ENCODE measurements around the gene NPEPL1. TPM values are rescaled to one million over a fixed set of nuclear protein-coding genes. Genes with fewer than 3 reads are reported as not detected.

NPEPL1 gene
- total RNA-seq, 2 experiments from 2014 or later: 37.8 to 41.3 TPM

DNA sequence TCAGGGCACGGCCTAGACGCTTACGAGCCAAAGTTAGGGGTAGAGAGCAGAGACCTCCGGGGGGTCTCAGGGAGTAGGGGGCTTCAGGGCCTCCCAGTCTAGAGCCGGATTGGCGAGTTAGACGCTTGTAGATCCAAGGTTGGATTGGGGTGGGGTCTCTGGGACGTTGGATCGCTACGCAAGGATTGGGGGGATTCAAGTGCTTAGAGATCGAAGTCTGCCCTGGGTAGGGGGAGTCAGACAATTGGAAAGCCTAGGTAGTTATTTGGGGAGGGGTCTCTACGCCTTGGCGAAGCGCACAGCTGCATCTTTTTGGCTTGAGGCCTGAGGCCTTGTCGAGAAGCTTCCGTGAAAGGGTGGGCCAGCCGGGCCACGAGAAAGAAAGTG, 41.0 kb upstream of the NPEPL1 start:
- DNase-seq: no peak
- peaks cover 21% of the 10 kb centered on the region for H3K36me3 Mint-ChIP-seq
- no peak for ATAC-seq (ENCODE audit: low read depth)
- peaks cover 13% of the 10 kb centered on the region for H3K4me1 Mint-ChIP-seq
- peak overlapping the region; percentile 97 for H3K4me3 Mint-ChIP-seq
- peaks cover 2% of the 10 kb centered on the region for H3K27me3 Mint-ChIP-seq
- POLR2A ChIA-PET: interaction anchor here (0.6 to 3.8 kb wide), 40 partner anchors 8 to 1029 kb away, joined by 3 to 89 read pairs (median 4); partner anchors contain the start of genes ATP5F1E, GNAS, GNAS-AS1 and NELFCD
- no peaks in the 10 kb centered on the region for H3K9me3 Mint-ChIP-seq
- H3K27ac Mint-ChIP-seq: peak overlapping the region; percentile 99

- peak; percentile 55 for ATAC-seq (ENCODE audit: low read depth)
- H3K9me3 Mint-ChIP-seq: no peaks in the 10 kb centered on the region
Observed at GRCh38 chr20:58651946-58652605, 40.5 kb upstream of the NPEPL1 start.

DNA sequence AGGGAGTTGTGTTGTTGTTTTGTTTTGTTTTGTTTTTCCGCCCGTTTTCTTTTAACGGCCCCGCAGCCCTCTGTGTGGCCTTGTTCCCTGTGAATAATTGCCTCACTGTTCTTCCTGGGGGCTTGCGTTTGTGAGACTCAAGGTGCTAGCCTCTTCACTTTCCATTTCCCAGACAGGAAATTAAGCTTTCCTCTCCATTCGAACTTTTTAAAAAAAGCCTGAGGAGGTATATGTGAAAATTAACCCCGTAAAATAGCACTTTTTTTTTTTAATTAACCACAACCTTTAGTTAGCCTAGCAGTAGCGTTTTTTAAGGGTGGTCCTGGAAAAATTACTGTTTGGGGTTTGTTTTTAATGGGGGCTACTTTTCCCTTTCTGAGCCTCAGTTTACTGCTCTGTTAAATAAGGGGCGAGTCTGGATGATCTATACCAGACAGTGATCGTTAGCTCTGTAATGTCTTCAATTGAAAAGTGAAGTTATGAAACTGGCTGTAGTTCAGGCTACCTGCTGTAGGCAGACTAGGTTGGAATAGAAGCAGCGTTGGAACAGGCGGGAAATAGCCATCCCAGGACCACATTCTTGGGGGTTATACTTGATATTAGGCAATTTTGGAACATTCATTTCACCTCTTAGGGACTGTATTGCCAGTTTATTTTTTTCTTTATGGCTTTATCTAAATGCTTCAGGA, 39.9 kb upstream of the NPEPL1 start:
- Mint-ChIP-seq H3K4me3 (peak overlapping the region; percentile 97), H3K27ac (peak overlapping the region; percentile 99), H3K9me3 (no peaks in the 10 kb centered on the region), H3K36me3 (peaks cover 27% of the 10 kb centered on the region), H3K4me1 (peaks cover 24% of the 10 kb centered on the region), H3K27me3 (no peaks in the 10 kb centered on the region)
- no peak for DNase-seq
- POLR2A ChIA-PET: interaction anchor here (0.7 to 3.8 kb wide), 20 partner anchors 7 to 1033 kb away, joined by 3 to 89 read pairs (median 6); partner anchors contain the start of genes ATP5F1E, GNAS, GNAS-AS1 and NPEPL1
- peak; percentile 7 for ATAC-seq (ENCODE audit: low read depth)

More at GRCh38 chr20:58651946-58652605, 40.5 kb upstream of the NPEPL1 start:
- DNase-seq: peak; percentile 70
- Mint-ChIP-seq H3K36me3 (peaks cover 24% of the 10 kb centered on the region), H3K27me3 (no peaks in the 10 kb centered on the region), H3K4me1 (peaks cover 18% of the 10 kb centered on the region), H3K4me3 (peak overlapping the region; percentile 97), H3K27ac (peak overlapping the region; percentile 99)
- POLR2A ChIA-PET: interaction anchor here (0.6 to 3.8 kb wide), 34 partner anchors 8 to 1032 kb away, joined by 3 to 89 read pairs (median 5); partner anchors contain the start of genes ATP5F1E, GNAS, GNAS-AS1 and NELFCD

- POLR2A ChIA-PET: interaction anchor here (1.2 to 3.2 kb wide), 2 partner anchors 236 to 511 kb away, joined by 4 to 18 read pairs; no protein-coding TSS in a partner anchor
- DNase-seq (no peak), ATAC-seq (ENCODE audit: low read depth) (no peak)
- H3K4me1 Mint-ChIP-seq: peaks cover 30% of the 10 kb centered on the region
- H3K4me3 Mint-ChIP-seq: peak overlapping the region; percentile 97
- H3K9me3 Mint-ChIP-seq: no peaks in the 10 kb centered on the region
- peaks cover 33% of the 10 kb centered on the region for H3K36me3 Mint-ChIP-seq
- no peaks in the 10 kb centered on the region for H3K27me3 Mint-ChIP-seq
- H3K27ac Mint-ChIP-seq: peak overlapping the region; percentile 65
Observed at GRCh38 chr20:58654337-58654736, 38.3 kb upstream of the NPEPL1 start.

DNA sequence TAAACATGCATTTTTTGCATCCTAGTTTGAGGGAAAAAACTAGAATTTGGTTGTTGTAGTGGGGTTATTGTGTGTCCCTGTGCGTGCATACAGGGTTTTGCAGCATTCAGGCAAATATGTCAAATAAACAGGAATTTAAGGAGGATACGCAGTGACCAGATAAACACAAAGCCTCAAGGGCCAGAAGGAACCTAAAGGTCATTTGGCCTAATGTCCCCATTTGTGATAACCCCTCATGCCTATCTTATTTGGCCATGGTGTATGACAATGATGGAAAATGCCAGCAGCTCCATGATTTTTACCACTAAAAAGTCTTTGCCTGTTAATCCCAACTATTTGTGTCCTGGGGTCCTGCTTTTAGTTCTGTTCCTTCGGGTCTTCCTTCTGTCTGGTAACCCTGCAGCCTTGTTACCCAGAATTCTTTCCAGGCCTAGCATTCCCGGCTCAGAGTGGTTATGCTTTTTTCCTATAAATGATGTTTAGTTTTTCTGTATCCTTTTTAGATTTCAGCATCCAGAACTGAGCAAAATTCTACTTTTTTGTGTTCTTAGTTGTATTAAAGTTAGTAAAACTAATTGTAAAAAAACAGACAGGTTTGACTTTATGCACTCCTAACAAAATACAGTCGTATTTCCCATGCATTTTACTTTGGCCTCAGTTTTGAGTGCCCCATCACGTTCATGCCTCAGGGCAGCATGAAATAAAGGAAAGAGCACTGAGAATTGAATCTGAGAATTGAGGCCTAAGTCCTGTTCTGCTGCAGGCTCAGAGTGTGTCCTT, 37.1 kb upstream of the NPEPL1 start:
- POLR2A ChIA-PET: interaction anchor here (0.8 to 3.2 kb wide), 3 partner anchors 12 to 267 kb away, joined by 3 to 18 read pairs (median 6); partner anchors contain the start of gene VAPB
- no peaks in the 10 kb centered on the region for H3K27me3 Mint-ChIP-seq
- H3K4me1 Mint-ChIP-seq: peaks cover 40% of the 10 kb centered on the region
- no peak for ATAC-seq (ENCODE audit: low read depth)
- no peaks in the 10 kb centered on the region for H3K9me3 Mint-ChIP-seq
- peak overlapping the region; percentile 72 for H3K27ac Mint-ChIP-seq
- no peak for DNase-seq
- H3K36me3 Mint-ChIP-seq: peaks cover 37% of the 10 kb centered on the region
- H3K4me3 Mint-ChIP-seq: peak overlapping the region; percentile 73

DNA sequence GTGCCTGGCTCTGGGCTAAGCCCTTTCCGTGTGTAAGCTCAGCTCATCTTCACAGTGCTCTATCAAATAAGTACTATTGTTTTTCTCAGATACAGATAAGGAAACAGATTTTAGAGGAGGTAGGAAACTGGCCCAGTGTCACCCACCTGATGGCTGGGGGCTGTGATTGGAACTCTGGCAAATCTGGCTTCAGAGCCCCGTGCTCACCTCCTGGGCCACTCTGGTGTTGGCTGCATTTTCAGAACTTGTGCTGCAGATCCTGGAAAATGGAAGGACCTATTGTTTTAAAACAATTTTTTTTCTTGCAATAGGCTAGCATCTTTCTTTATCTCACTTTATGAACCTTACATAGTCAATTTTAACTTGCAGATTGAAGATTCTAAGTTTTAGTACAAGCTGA, 35.8 kb upstream of the NPEPL1 start:
- H3K4me3 Mint-ChIP-seq: peak overlapping the region; percentile 73
- no peaks in the 10 kb centered on the region for H3K27me3 Mint-ChIP-seq
- DNase-seq (no peak), ATAC-seq (ENCODE audit: low read depth) (no peak)
- POLR2A ChIA-PET: interaction anchor here (0.9 to 3.2 kb wide), 3 partner anchors 10 to 234 kb away, joined by 3 to 18 read pairs (median 6); no protein-coding TSS in a partner anchor
- no peaks in the 10 kb centered on the region for H3K9me3 Mint-ChIP-seq
- peaks cover 35% of the 10 kb centered on the region for H3K36me3 Mint-ChIP-seq
- peak overlapping the region; percentile 72 for H3K27ac Mint-ChIP-seq
- peaks cover 51% of the 10 kb centered on the region for H3K4me1 Mint-ChIP-seq

DNA sequence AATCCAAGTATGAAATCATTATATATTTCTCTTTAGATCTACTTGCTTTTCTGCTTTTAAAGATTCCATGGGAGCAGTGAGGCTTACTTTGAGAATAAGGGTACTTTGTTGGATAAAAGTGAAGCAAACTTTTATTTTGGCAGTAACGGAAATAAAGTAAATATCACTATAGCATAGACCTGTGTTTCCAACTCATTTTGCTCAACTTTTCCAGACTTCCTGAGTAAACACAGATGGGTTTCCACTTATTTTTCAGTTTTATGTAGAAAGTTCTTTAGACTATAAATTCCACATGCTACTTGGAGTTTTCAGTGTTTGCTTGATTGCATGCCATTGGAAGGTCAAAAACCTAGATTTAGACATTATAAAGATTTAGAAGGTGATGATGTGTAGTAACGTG, 35.3 kb upstream of the NPEPL1 start:
- DNase-seq (no peak), ATAC-seq (ENCODE audit: low read depth) (no peak)
- H3K36me3 Mint-ChIP-seq: peaks cover 38% of the 10 kb centered on the region
- H3K4me1 Mint-ChIP-seq: peaks cover 55% of the 10 kb centered on the region
- H3K9me3 Mint-ChIP-seq: no peaks in the 10 kb centered on the region
- H3K4me3 Mint-ChIP-seq: peak overlapping the region; percentile 73
- H3K27me3 Mint-ChIP-seq: no peaks in the 10 kb centered on the region
- POLR2A ChIA-PET: interaction anchor here (0.9 to 3.2 kb wide), 3 partner anchors 232 to 233 kb away, joined by 3 to 21 read pairs (median 18); no protein-coding TSS in a partner anchor
- H3K27ac Mint-ChIP-seq: peak overlapping the region; percentile 72

DNA sequence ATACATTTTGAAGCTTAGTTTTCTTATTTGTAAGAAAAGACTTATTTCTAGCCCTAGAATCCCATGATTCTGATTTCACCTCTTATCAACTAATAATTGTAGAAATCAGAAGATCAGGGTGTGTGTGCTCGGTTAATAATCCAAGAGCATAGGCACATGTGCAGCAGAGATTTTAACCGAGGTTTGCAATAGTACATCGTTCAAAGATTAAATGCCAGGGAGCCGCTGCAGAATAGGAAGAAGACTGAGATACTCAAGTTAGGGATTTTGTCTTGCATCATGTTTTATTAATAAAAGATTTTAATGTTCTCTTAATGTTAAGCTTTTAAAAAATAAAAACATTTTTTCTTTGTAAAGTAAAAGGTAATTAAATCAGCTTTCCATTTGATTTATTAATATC, 34.6 kb upstream of the NPEPL1 start:
- no peak for ATAC-seq (ENCODE audit: low read depth)
- POLR2A ChIA-PET: interaction anchor here (1.0 to 4.0 kb wide), 4 partner anchors 7 to 233 kb away, joined by 4 to 89 read pairs (median 15); partner anchors contain the start of gene STX16
- DNase-seq: no peak
- Mint-ChIP-seq H3K9me3 (no peaks in the 10 kb centered on the region), H3K4me1 (peaks cover 57% of the 10 kb centered on the region), H3K4me3 (peak overlapping the region; percentile 75), H3K27me3 (no peaks in the 10 kb centered on the region), H3K27ac (peak overlapping the region; percentile 72), H3K36me3 (peaks cover 38% of the 10 kb centered on the region)

DNA sequence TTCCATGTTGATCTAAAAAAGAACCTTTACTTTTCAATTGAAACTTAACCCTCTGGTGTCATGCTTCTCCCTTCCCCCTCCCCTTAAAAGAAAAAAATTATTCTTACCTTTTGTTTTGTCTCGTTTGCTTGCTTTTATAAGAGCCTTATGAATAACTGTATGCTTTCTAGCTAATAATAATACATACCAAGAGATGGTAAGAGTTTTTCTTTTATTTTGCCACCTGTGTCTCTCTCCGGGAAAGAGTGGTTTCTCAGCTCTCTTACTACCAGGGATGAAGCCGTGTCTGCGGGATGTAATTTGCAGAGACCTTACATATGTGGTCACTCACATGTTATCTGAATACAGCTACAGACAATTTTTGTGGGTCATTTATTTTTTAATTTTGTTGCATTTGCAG, 33.8 kb upstream of the NPEPL1 start:
- ATAC-seq (ENCODE audit: low read depth) (no peak), DNase-seq (no peak)
- Mint-ChIP-seq H3K36me3 (peaks cover 39% of the 10 kb centered on the region), H3K27ac (peak overlapping the region; percentile 75), H3K9me3 (no peaks in the 10 kb centered on the region), H3K4me1 (peaks cover 60% of the 10 kb centered on the region), H3K4me3 (peak overlapping the region; percentile 75), H3K27me3 (no peaks in the 10 kb centered on the region)
- POLR2A ChIA-PET: interaction anchor here (1.0 to 4.0 kb wide), 9 partner anchors 8 to 1039 kb away, joined by 3 to 89 read pairs (median 6); partner anchors contain the start of genes STX16 and ZNF831

GRCh38 chr20:58659841-58660240, 32.8 kb upstream of the NPEPL1 start:
- H3K4me3 Mint-ChIP-seq: peak overlapping the region; percentile 75
- ATAC-seq (ENCODE audit: low read depth) (peak; percentile 56), DNase-seq (no peak)
- POLR2A ChIA-PET: interaction anchor here (0.6 to 4.0 kb wide), 10 partner anchors 9 to 1040 kb away, joined by 3 to 89 read pairs (median 6); partner anchors contain the start of genes STX16, VAPB and ZNF831
- peak overlapping the region; percentile 79 for H3K27ac Mint-ChIP-seq
- H3K9me3 Mint-ChIP-seq: no peaks in the 10 kb centered on the region
- H3K36me3 Mint-ChIP-seq: peaks cover 39% of the 10 kb centered on the region
- peaks cover 65% of the 10 kb centered on the region for H3K4me1 Mint-ChIP-seq
- no peaks in the 10 kb centered on the region for H3K27me3 Mint-ChIP-seq

DNA sequence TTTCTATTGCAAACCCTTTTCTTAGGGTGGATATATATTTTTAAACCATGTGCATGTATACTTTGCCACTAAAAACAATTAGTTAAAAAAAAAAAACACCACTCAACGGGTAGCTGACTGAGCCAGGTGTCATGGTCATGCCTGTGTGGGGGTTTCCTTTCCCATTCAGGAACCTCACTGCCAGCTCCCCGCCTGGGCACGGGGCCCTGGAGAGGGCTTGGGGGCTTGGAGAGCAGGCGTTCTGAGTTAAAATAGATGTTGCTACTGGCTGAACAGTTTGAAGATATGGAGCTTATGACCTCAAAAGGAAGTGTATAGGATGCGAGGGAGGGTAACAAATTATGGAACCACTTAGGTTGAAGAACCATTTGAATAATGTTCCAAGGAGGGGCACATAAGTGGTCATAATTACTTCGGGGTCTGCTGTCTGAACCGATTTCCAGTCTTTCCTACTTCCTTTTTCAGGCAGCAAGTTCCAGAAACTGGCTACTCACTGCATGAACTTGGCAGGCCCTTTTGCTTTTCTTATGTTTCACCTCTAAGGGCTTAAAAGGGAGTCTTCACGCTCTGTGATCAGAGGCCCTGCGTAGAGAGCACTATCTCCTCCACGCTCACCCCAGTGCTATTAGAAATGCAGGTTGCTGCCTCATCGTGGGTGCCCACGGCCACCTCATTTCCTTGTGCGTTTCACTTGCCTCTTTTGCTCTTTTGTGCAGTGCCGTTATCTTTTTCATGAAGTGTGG, 31.6 kb upstream of the NPEPL1 start:
- Mint-ChIP-seq H3K4me1 (peaks cover 65% of the 10 kb centered on the region), H3K36me3 (peaks cover 40% of the 10 kb centered on the region), H3K27me3 (no peaks in the 10 kb centered on the region), H3K27ac (peak overlapping the region; percentile 98), H3K9me3 (no peaks in the 10 kb centered on the region), H3K4me3 (peak overlapping the region; percentile 91)
- POLR2A ChIA-PET: interaction anchor here (0.6 to 4.0 kb wide), 6 partner anchors 10 to 1224 kb away, joined by 3 to 89 read pairs (median 8); partner anchors contain the start of genes NPEPL1 and STX16
- DNase-seq (peak; percentile 44), ATAC-seq (ENCODE audit: low read depth) (peak; percentile 63)
